NCI-H510A (cell line): ENCODE measurements around the gene SAMD4A.
A peak's percentile ranks its signal among the peaks of the same experiment; 100 is the strongest.

Experiments
- DNase-seq: peaks from one replicate; lab custom pipeline; 2025; lab: John Stamatoyannopoulos, UW

SAMD4A gene

DNA sequence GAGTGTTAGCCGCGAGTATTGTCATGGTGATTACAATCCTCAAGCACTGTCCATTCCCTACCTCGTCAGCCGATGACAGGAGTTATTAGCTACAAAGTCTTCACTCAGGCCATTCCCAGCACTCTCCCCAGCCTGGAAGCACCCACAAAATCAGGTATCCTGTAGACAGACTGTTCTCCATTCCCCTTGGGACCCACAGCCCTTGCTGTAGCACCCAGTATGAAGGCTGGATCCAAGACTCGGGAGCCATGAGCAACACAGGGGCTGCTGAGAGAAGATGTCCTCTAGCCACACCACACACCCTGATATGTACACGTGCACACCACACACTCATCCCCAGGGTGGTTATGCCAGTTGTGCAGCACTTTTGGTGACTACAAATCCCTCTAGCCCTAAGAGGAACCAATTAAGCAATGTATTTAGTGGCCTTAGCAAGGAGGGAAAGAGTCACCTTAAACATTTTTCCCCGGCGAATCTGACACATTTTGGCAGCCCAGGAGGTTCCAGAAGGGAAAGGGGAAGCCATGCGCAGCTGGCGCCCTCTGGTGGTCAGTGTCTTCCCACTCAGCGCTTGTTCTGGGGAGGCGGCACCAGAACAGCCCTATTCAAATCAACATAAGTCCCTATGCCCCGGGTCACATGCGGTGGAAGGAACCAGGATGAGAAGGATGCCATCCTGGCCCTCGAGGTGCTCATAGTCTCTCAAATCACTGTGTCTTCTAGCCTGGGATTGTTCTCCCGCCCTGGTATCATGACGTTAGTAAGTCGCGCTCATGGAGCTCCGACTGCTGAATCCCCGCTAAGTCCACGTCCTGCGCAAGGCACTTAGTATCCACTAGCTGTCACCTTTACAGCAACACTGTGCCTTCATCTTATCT, 238.8 kb downstream of the SAMD4A start:
- DNase-seq = peak; percentile 39

DNA sequence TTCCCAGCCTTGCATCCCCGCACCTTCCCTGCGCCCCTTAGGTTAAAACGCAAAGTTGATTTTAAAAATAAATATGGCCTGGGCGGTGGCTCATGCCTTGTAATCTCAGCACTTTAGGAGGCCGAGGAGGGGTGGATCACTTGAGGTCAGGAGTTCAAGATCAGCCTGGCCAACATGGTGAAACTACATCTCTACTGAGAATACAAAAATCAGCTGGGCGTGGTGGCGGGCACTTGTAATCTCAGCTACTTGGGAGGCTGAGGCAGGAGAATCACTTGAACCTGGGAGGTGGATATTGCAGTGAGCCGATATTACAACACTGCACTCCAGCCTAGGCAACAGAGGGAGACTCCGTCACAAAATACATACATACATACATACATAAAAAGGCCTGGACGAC, 239.7 kb downstream of the SAMD4A start:
- DNase-seq = no peak

DNA sequence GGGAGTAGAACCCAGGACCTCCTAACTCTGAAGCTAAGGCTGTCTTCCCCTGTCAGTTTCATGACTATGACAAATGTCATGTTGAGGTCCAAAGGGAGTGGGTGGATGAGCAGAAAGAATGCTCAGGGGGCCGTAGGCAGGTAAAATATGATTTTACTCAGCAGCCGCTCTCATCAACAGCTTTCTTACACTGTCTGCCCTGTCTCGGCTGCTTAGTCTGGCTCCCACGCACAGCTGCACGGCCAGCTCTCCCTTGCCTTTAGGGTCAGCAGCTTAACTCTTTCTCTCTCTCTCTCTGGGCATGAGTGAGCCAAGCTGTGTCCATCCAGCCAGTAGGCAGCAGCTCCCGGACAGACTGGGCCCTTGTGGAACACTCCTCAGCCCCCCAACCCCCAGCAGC, 240.5 kb downstream of the SAMD4A start:
- no peak for DNase-seq

DNA sequence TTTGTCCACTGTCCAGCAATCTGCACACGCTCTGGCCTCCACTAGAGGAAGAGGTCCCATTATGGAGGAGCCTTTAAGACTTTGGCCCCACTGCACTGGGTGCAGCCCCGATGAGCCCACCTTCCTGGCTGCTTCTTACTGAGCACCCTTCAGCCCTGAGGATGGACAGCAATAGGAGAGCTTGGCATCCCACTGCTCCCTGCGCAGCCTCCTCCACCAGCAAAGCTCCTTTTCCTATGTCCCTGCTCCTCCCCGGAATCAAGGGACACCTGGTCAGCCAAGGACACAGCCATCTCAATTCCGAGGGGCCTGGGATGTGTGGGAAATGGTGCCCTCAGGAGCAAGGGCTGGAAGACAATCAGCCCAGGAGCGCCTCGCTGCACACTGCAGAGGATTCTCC, 241.0 kb downstream of the SAMD4A start:
- no peak for DNase-seq

DNA sequence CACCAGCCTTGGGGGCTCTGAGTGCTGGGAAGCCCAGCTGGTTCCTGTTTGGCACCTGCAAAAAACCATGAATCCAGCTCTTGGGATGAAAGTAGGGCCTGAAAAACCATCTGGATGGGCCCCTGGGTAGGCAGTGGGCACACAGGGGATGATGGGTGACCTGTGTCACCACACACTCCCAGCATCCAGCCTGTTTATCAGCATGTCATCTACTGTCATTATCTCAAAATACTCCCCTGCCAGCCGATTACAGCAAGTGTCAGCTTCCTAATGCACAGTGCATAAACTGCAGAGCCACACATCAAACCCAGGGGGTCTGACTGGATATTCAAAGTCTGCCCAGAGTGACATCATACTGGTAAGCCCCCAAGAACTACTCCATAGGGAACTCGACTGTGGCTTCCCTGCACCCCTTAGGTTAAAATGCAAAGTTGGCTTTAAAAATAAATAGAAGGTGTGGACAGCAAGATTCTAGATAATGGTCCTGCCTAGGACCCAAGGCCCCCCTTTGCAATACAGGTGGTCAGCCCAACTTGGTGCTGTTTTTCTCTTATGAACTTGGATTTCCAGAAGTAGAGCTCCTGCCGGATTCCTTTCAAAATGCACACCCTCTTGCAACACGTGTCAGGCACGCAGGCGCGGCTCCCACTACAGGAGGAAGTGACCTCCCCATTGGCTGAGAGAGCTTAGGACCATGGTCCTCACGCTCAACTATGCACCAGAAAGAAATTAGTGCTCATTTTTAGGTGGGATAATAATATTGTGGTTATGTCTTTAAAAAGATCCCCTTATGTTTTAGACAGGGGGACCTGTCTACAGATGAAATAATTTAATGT, 241.6 kb downstream of the SAMD4A start:
- DNase-seq = no peak

DNA sequence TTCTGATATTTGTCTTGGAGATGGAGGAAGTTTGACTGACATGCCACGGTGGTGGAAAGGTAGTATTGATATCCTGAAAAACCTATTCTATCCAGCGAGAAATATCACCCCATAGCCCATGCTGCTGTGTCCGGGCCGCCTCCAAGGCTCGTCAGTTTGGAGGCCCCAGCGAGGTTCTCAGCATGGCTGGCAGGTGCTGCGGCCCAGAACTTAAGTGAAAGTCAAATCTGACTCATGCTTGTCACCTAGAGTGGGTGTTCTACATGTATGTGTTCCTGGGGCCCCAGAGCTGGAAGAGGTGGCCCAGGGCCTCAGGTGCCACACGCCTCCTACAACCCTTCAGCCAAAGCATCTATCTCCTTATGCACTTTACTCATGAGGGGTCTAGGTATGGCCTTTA, 242.8 kb downstream of the SAMD4A start:
- DNase-seq = no peak

DNA sequence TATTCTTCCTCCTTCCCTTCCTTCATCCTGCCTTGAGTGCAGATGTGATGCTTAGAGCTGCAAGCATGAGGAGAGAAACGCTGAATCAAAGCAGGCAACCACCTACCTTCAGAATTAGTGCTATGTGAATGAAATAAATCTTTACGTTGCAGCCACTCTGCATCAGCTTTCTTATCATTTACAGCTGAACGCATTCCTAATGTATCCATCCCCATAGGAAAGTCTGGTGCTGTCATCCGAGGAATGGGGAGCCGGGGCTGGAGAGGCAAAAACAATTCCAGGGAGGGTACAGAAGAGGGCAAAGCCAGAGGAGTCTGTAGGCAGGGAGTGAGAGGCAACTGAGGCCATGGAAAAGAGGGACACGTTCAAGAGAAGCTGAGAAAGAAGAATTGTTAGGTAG, 245.7 kb downstream of the SAMD4A start:
- no peak for DNase-seq

DNA sequence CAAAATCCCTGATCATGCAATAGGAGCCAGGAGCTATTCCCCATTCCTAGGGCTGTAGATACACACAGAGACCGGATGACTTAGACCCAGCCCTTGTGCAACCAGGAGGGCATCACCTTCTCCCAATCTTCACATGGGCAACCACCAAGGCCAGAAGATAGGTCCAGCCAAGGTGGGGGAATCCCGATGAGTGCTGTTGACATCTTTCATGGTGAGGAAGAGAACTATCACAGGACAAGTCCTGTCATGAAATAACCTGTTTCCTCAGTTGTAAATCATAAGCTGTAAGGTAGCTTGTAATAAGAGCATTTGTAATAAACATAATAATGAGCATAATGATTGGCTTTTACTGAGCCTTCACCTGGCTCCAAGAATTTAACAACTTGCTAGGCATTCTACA, 246.2 kb downstream of the SAMD4A start:
- no peak for DNase-seq

DNA sequence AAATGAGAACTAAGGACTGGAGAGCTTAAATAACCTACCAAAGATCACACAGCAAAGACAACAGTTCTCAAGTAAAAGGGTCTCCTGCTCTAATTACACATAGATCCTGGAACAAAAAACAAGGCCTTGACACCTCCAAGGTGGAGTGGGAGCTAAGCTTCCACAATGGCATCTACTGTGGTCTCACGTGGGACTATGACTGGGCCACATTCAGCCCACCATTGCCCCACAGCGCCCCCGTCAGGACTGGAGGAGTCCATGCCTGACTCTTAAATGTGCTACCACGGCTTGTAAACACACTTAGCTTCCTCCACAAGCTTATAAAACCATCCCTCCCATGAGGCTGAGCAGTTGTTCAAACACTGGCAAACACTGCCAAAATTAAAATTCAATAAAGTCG, 247.1 kb downstream of the SAMD4A start:
- no peak for DNase-seq

DNA sequence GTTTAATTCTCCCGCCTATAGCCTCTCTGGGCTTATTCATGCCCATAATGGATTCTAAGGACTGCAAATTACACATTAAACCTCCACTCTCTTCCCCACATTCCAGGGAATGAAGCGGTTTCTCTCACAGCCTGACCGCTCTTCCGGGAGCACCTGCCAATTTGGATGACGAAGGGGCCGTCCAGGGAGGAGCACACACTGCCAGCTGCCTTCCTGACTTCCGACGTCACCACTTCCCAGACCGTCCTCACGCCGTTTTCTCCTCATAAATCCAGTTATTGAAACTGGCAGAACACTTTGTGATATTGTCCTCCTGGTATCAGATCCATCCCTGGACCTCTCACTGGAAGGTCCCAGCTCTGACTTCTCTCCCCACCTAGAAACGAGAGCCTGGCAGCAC, 248.1 kb downstream of the SAMD4A start:
- DNase-seq = no peak

DNA sequence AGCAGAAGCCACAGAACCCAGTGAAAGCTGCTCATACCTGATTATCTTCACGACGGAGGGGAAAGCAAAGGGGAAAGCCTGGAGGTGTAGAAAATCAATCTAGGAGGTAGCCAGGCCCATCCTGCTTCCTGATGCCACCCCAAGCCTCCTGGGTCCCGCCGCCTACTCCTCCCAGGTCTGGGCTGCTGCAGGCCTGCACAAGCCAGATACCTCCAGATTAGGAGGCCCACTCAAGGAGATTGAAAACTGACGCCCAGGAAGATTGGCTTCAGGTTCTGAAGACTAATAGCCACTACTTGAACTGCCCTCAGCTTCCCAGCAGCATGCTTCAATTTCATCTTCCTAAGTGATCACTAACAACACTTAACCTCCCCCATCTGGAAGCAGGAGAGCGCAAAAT, 248.6 kb downstream of the SAMD4A start:
- no peak for DNase-seq

DNA sequence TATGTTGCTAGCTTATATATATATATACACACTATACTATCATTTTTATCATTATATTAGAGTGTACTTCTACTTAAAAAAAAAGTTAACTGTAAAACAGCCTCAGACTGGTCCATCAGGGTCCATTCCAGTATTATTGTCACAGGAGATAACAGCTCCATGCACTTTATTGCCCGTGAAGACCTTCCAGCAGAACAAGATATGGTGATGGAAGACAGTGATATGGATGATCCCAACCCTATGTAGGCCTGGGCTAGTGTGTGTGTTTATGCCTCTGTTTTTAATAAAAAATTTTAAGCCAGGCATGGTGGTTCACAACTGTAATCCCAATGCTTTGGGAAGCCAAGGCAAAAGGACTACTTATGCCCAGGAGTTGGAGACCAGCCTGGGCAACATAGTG, 249.5 kb downstream of the SAMD4A start:
- no peak for DNase-seq

DNA sequence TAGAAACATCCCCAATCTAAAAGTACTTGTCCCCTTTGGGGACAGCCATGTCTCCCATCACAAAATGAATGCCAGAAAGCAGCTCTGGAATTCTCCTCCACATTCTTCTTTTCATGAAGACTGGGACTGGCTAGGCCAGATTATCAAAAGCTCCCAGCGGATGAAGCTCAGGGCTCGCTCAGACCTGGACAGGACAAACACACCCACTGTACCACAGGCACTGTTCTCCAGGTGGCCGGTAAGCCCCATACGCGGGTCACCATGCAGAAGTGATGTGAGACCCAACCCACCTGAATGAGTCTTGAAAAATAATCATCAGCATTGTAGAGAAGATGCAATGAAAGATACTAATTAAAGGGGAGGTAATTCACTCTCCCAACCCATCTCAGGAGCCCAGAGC, 250.6 kb downstream of the SAMD4A start:
- DNase-seq = no peak

DNA sequence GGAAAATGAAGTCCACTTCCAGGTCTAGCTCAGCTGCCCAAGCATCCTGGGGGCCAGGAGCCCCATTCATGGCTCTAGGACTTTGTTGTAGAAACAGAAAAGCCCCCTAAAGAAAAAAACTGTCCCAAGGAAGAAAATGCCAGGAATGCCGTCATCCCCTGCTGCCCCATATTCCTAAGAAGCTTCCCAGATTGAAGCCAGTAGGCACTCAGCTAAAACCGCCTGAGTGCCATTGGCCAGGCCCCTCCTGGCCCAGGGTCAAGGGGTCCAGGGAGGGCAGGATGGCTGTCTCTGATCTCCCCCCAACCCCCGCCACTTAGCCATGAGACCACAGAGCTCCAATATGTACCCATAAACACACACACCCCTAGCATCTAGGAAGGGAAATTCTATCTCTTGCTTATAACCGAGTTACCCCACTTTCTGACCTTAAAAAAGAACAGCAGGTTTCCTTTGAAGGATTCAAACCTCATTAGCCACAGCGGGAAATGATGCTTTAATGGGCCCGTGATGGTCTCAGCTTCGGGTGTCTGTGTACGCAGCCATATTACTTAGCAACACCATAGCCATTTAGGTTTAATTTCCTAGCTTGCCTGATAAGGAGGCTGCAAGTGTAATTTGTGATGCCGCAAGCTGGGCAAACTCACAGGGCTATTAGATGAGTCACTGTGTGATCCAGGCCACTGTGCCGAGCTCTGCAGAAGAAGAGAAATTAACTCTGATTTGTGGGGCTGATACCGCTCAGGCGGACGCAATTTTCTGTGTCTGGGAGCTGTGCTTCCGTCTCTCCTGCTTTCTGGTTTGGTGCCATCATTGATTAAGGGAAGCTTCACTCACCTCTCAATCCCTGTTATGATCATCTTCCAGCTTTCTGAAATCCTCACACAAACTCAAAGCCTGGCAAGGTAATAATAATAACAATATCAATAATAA, 251.5 kb downstream of the SAMD4A start:
- no peak for DNase-seq

DNA sequence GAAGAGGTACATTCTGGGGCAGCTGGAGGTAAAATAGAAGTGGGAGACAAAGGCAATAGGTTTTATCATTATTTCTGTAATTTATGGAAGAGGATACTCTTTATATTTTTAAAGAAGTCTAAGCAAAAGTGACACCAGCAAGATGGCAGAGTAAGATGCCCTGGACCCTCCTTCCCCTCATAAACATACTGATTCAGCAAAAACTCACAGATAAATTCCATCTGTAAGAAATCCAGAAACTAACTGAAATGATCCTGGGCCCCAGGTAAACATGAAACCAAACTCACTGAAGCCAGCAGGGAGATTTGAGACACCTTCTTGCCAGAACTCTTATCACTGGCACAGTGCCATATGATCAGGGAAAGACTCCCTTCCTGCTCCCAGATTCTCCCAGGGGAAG, 255.8 kb downstream of the SAMD4A start:
- DNase-seq = no peak

DNA sequence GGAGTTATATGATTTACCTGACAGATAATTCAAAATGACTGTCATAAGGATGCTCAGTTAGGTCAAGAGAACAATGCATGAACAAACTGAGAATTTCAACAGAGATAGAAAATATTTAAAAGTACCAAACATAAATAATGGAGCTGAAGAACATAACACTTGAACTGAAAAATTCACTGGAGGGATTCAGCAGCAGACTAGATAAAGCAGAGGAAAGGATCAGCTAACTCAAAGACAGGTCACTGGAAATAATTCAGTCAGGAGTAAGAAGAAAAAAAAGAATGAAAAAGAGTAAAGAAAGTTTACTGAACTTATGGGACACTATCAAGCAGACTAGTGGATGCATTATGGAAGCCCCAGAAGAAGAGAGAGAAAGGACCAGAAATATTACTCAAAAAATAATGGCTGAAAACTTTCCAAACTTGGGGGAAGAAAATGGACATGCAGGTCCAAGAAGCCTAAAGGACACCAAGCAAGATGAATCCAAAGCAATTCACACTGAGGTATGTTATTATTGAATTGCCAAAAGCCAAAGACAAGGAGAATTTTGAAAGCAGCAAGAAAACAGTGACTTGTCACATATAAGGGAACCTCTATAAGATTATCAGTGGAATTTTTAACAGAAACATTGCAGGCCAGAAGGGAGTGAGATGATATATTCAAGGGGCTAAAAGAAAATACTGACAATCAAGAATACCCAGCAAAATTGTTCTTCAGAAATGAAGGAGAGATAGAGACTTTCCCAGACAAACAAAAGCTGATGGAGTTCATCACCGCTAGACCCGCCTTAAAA, 257.0 kb downstream of the SAMD4A start:
- no peak for DNase-seq

DNA sequence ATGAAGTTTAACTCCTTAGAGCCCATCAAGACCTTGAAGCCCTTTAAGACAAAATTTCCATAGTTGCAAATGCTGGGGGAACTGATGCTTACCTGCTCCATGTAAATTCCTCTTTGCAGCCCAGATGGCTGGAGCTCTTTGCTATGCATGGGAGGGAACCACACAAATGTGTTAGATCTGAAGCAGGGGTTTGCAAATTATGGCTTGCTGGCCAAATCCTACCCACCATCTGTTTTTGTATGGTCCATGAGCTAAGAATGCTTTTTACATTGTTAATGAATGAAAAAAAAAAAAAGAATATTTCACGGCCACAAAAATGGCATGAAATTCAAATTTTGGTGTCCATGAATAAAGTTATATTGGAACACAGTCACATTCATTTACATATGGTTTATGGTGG, 261.1 kb downstream of the SAMD4A start:
- DNase-seq = no peak

DNA sequence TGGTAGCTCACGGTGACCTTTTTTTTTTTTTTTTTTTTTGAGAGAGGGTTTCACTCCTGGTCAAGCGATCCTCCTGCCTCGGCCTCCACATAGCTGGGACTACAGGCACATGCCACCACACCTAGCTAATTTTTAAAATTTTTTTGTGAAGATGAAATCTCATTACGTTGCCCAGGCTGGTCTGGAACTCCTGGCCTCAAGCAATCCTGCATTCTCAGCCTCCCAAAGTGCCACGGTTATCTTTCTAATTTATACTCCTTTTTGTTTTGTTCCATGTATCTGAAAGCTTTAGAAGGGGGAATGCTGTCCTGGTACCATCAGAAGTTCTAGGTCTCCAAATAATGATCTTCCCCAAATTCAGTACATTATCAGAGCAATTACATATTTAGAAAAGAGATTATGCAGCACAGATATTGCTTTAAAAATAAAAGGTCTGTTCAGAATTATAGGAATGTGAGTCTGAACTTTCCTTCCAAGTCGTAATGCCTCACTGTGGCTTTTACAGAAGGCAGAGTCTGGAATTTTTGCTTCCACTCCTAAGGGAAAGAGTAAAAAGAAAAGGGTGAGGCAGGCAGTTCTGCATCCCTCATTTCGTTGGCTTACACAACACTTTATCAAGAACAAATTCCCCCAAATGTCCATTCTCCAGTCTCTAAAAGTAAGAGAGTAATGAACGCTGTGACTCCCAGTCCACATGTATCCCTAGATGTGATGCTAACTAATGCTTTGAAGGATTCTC, 262.7 kb downstream of the SAMD4A start:
- no peak for DNase-seq

DNA sequence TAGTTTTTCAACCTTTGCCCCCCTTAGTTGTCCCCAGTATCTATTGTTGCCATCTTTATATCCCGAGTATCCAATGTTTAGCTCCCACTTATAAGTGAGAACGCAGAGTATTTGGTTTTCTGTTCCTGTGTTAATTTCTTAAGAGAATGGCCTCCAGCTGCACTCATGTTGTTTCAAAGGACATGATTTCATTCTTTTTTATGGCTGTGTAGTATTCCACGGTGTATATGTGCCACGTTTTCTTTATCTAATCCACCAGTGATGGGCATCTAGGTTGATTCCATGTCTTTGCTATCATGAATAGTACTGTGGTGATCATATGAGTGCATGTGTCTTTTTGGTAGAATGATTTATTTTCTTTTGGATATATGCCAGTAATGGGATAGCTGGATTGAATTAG, 263.7 kb downstream of the SAMD4A start:
- DNase-seq = no peak

DNA sequence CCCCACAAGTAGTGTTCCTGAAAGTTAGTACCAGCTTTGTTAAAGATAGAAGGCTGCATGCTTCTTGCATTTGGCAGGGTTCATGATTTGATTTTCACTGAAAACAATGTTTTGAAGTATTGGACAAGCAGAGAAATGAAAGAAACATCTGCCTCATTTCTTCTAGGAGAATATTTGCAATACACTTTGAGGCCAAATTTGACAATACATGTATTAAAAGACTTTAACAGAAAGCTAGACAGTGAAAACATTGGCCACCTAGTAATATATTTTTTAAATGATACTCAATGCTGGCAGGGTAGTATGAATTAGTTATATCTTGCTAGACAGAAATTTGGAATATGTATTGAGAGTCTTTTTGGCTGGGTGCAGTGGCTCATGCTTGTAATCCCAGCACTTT, 267.2 kb downstream of the SAMD4A start:
- DNase-seq = no peak

DNA sequence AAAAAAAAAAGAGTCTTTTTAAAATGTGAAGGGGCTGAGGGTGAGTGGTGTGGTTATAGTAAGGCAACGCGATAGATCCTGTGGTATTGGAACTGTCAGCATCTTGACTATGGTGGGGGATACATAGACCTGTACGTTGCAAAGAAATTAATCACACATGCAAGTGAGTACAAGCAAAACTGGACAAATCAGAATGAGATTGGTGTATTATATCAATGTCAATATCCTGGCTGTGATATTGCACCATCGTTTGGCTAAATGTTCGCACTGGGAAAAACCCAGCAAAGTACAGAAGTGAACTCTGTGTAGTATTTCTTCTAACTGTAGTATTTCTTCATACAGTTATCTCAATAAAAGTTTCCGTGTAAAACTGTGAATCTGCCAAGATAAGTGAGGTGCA, 267.8 kb downstream of the SAMD4A start:
- DNase-seq = no peak
